Fibroblast of mammary gland (primary cell): Measurements from ENCODE around the gene ALOXE3.
A peak's percentile ranks its signal among the peaks of the same experiment; 100 is the strongest.

Experiments
- DNase-seq: peaks from one replicate; pipeline ENCODE4 v3.0.0-alpha.2; 2010; ENCODE audit warnings: low read depth
- H3K4me3 ChIP-seq: 2 replicates; pipeline ENCODE4 v1.5.1; 2011; ENCODE audit warnings: low read depth, mild to moderate bottlenecking, low read length, moderate library complexity; ENCODE audit not compliant: control insufficient read depth
- TF ChIP-seq, protein P1 (sequence below): conservative IDR thresholded peaks from 2 replicates; pipeline ENCODE4 v1.5.1; 2011; ENCODE audit warnings: low read depth, low read length, inconsistent platforms; ENCODE audit not compliant: control insufficient read depth, insufficient read depth

The ALOXE3 gene

GRCh38 chr17:8117980-8118768 lies at the start of gene ALOXE3:
Gene ALOXE3 (minus strand): TSS chr17:8118514. CDS start chr17:8117990, 524 bp downstream.
- peak; percentile 63 for DNase-seq
- peak within 1 kb of the TSS; percentile 70 for H3K4me3 ChIP-seq
- TF ChIP-seq, protein P1, sequence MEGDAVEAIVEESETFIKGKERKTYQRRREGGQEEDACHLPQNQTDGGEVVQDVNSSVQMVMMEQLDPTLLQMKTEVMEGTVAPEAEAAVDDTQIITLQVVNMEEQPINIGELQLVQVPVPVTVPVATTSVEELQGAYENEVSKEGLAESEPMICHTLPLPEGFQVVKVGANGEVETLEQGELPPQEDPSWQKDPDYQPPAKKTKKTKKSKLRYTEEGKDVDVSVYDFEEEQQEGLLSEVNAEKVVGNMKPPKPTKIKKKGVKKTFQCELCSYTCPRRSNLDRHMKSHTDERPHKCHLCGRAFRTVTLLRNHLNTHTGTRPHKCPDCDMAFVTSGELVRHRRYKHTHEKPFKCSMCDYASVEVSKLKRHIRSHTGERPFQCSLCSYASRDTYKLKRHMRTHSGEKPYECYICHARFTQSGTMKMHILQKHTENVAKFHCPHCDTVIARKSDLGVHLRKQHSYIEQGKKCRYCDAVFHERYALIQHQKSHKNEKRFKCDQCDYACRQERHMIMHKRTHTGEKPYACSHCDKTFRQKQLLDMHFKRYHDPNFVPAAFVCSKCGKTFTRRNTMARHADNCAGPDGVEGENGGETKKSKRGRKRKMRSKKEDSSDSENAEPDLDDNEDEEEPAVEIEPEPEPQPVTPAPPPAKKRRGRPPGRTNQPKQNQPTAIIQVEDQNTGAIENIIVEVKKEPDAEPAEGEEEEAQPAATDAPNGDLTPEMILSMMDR: no peak

DNA sequence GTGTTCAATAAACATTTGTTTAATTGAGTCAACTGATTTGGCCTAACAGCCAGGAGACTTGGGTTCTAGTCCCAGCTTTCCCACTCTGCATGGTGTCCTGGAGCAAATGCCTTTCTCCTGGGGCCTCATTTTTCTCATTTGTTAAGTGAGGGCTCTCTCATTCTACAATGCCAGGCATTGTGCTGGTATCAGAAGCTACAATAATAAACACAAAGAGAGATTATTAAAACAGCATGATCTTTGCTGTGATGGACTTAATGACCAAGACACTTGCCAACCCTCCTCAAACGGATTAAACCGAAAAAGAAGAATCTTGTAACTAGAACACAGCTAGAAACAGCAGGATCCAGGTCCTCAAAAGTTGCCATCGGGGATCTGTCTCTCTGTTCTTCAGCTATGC lies 49.2 kb upstream of the ALOXE3 start:
- H3K4me3 ChIP-seq: no peak overlapping the region
- TF ChIP-seq, protein P1: no peak
- DNase-seq: no peak

DNA sequence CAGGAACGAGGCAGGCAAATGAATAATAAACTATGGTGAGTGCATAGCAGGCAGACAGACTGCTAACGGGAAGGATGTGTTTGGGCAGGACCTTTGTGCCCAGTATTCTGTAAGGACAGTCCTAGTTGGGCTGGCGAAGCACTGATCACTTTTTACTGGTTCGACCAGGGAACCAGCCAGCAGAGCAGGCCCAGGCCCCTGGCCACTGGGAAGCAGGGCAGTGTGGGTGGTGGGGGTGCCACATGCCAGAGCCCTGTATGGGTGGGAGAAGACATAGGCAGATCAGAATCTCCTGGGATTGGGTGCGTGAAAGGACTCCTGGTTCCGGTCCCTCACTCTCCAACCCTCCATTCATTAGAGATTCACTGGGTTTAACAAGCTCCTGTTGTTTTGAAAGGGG lies 48.4 kb upstream of the ALOXE3 start:
- H3K4me3 ChIP-seq: no peak overlapping the region
- DNase-seq: no peak

DNA sequence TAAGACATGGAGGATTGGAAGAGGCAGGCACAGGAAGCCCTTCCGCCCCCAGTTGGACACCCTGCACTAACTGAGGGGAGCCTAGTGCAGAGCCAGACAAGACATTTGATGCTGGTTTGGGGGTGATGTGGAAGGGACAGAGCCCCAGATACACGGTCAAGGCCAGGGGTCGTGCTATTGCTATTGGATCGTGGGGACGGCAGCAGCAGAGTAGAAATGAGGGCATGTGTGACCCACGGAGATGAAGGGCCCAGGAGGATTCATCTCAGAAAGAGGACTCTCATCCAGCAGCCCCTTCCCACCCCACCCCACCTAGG lies 46.5 kb upstream of the ALOXE3 start:
- H3K4me3 ChIP-seq: no peak overlapping the region
- TF ChIP-seq, protein P1: no peak
- no peak for DNase-seq

More for the DNA sequence above, 48.4 kb upstream of the ALOXE3 start:
- TF ChIP-seq, protein P1: no peak

DNA sequence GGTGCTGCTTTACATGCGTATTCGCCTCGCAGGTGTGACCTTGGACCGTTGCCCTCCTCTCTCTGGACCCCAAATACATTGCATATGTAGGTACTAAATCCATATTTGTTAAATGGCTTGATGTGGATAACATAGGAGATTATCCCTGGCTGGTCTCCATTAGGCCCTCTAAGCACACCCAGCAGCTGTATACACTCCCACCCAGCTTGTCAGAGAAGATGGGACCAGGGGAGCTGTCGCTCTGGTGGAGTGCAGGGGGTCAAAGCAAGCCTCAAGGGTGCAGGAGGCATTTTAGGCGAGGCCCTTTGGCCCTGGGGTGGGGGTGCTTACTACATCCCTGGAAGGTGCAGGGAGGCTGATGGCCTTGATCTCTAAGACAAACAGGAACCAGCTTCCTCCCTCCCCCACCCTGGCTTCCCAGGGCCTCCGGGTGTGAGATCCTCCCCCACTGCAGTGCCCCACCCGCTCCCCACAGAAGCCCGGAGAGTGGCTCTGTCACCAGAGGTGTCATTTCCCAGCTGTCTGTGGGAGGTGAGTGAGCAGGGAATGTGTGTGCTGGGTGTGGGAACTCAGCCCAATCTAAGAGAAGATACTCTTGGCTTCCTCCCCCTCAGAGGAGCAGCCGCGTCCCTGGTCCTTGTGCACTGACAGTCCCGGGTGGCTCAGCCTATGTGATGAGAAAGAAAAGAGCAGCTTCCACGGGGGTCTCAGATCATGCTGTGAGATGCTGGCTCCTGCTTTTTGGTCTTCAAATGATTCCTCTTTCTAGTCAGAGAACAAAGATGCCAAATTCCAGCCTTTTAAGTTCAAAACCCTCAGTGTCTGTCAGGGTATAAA lies 45.9 kb upstream of the ALOXE3 start:
- TF ChIP-seq, protein P1: no peak
- peak; percentile 83 for DNase-seq
- no peak overlapping the region for H3K4me3 ChIP-seq

- H3K4me3 ChIP-seq: peak overlapping the region; percentile 49
- no peak for DNase-seq
- TF ChIP-seq, protein P1: no peak
Observed at GRCh38 chr17:8162997-8163977, 45.0 kb upstream of the ALOXE3 start.
